Ascending aorta (tissue), 2 donors: ENCODE data around the gene TNNI3K. TPM values are rescaled to one million over a fixed set of nuclear protein-coding genes. Genes with fewer than 3 reads are reported as not detected.

Experiments used
- DNase-seq, 2 donors: peaks; one replicate each; pipeline ENCODE4 v3.0.0-alpha.2; 2019; ENCODE audit warnings: low spot score in 2 of 2
- H3K27ac ChIP-seq, 2 donors: fragments of 200-600 bp; sonication (generic); one replicate each; pipeline ENCODE4 v1.5.1; 2016 to 2017; ENCODE audit warnings: mild to moderate bottlenecking in 1 of 2
- H3K27me3 ChIP-seq: fragments of 200-600 bp; sonication (generic); one replicate; pipeline ENCODE4 v1.5.1; 2017
- H3K36me3 ChIP-seq, 2 donors: fragments of 200-600 bp; sonication (generic); one replicate each; pipeline ENCODE4 v1.5.1; 2016
- H3K4me1 ChIP-seq, 2 donors: fragments of 200-600 bp; sonication (generic); one replicate each; pipeline ENCODE4 v1.5.1; 2016 to 2017; ENCODE audit warnings: mild to moderate bottlenecking in 1 of 2
- H3K4me3 ChIP-seq, 2 donors: fragments of 200-600 bp; sonication (generic); one replicate each; pipeline ENCODE4 v1.5.1; 2016 to 2017; ENCODE audit warnings: mild to moderate bottlenecking in 1 of 2
- H3K9me3 ChIP-seq, 2 donors: fragments of 200-600 bp; sonication (generic); one replicate each; pipeline ENCODE4 v1.5.1; 2016
- CTCF ChIP-seq, 3 experiments: fragments of 200-600 bp in 2 of 3; fragments of 450-650 bp in 1 of 3; sonication (generic) in 2 of 3; IDR thresholded peaks; one replicate each; pipeline ENCODE4 v1.5.1; 2016 to 2019; ENCODE audit warnings: antibody characterized with exemption in 3 of 3, mild to moderate bottlenecking in 1 of 3, moderate library complexity in 1 of 3
- intact Hi-C: fragments of 100-400 bp; cut with DNase I; formaldehyde crosslinking; loops from one replicate; pipeline ENCODE4 v1.15.1; 2023
- total RNA-seq: library from RNA; depleted of rRNA; stranded (reverse); fragments of >200 nt; gene quantifications from one replicate; pipeline ENCODE4 v1.1.0, GENCODE V29; 2016

Gene TNNI3K
- total RNA-seq, 1 donor from 2014 or later = 3.9 TPM

GRCh38 chr1:74534241-74534640, 299.1 kb downstream of the TNNI3K start:
- no peak overlapping the region for H3K27ac ChIP-seq
- H3K27me3 ChIP-seq = no peaks in the 10 kb centered on the region
- intact Hi-C loops = no loop called here
- no peaks in the 10 kb centered on the region for H3K4me1 ChIP-seq
- no peak for TF ChIP-seq CTCF (IDR thresholded peaks at IDR 0.05)
- DNase-seq = no peak
- H3K9me3 ChIP-seq = no peaks in the 10 kb centered on the region
- no peaks in the 10 kb centered on the region for H3K36me3 ChIP-seq
- H3K4me3 ChIP-seq = no peak overlapping the region

GRCh38 chr1:74545821-74546220, 310.6 kb downstream of the TNNI3K start:
- H3K27ac ChIP-seq = no peak overlapping the region
- H3K4me1 ChIP-seq = no peaks in the 10 kb centered on the region
- no peak for DNase-seq
- no peaks in the 10 kb centered on the region for H3K9me3 ChIP-seq
- no peaks in the 10 kb centered on the region for H3K36me3 ChIP-seq
- intact Hi-C loops = no loop called here
- H3K4me3 ChIP-seq = no peak overlapping the region
- no peaks in the 10 kb centered on the region for H3K27me3 ChIP-seq
- no peak for TF ChIP-seq CTCF (IDR thresholded peaks at IDR 0.05)

- no peak for DNase-seq
- intact Hi-C loops = no loop called here
- Histone ChIP-seq H3K4me3 (no peak overlapping the region), H3K36me3 (no peaks in the 10 kb centered on the region), H3K4me1 (no peaks in the 10 kb centered on the region), H3K9me3 (no peaks in the 10 kb centered on the region), H3K27me3 (no peaks in the 10 kb centered on the region), H3K27ac (no peak overlapping the region)
- no peak for TF ChIP-seq CTCF (IDR thresholded peaks at IDR 0.05)
Measured at GRCh38 chr1:74548961-74549750, 314.0 kb downstream of the TNNI3K start.

GRCh38 chr1:74549932-74550331, 314.7 kb downstream of the TNNI3K start:
- no peak for TF ChIP-seq CTCF (IDR thresholded peaks at IDR 0.05)
- Histone ChIP-seq H3K27me3 (no peaks in the 10 kb centered on the region), H3K4me3 (no peak overlapping the region), H3K4me1 (no peaks in the 10 kb centered on the region), H3K36me3 (no peaks in the 10 kb centered on the region), H3K27ac (no peak overlapping the region), H3K9me3 (no peaks in the 10 kb centered on the region)
- intact Hi-C loops = no loop called here
- no peak for DNase-seq

GRCh38 chr1:74570797-74571492, 335.8 kb downstream of the TNNI3K start:
- H3K4me1 ChIP-seq = no peaks in the 10 kb centered on the region
- H3K4me3 ChIP-seq = no peak overlapping the region
- DNase-seq = no peak
- H3K9me3 ChIP-seq = no peaks in the 10 kb centered on the region
- H3K36me3 ChIP-seq = no peaks in the 10 kb centered on the region
- intact Hi-C loops = no loop called here
- H3K27me3 ChIP-seq = no peaks in the 10 kb centered on the region
- no peak for TF ChIP-seq CTCF (IDR thresholded peaks at IDR 0.05)
- no peak overlapping the region for H3K27ac ChIP-seq
